GM21737 (cell line): ENCODE results near the gene TMC3.
"Not testable (repeated sequence)": the region's sequence is repeated elsewhere in the genome, so short reads cannot be mapped to it uniquely, and the experiment has no call there.

Experiments used
- ATAC-seq: cut with Tn5 transposase; IDR thresholded peaks from one replicate; pipeline ENCODE4 v1.9.1; 2021; ENCODE audit warnings: mild to moderate bottlenecking, moderate library complexity; ENCODE audit not compliant: unreplicated experiment

The TMC3 gene

DNA sequence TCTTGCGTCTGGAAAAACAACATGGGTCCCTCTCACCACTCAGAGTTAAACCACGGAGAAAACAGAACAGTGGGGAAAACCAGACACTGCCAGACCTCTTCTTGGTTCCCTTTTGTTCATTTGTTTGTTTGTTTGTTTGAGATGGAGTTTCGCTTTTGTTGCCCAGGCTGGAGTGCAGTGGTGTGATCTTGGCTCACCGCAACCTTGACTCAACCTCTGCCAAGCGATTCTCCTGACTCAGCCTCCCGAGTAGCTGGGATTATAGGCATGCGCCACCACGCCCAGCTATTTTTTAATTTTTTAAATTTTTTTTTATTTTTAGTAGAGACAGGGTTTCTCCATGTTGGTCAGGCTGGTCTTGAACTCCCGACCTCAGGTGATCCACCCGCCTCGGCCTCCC is 25.3 kb downstream of the TMC3 start:
- ATAC-seq = not testable (repeated sequence)

DNA sequence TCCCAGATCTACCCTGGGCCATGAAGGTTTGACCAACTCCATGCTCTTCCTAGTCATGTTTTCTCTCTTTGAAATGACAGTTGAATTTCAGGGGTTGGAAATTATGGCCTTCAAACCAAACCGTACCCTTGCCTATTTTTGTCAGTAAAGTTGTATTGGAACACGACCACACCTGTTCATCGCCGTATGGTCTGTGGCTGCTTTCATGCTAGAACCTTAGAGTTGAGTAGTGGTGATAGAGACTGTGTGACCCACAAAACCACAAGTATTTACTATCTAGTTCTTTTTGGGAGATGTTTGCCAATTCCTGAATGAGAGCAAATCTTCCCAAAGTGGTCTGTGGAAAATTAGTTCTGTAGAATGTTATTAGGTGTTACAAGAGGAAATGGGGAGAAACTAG is 26.1 kb downstream of the TMC3 start:
- no peak for ATAC-seq

GRCh38 chr15:81346611-81347010 is 27.4 kb downstream of the TMC3 start:
- ATAC-seq = no peak

- ATAC-seq = no peak
Observed at GRCh38 chr15:81343371-81343770, 30.6 kb downstream of the TMC3 start.

DNA sequence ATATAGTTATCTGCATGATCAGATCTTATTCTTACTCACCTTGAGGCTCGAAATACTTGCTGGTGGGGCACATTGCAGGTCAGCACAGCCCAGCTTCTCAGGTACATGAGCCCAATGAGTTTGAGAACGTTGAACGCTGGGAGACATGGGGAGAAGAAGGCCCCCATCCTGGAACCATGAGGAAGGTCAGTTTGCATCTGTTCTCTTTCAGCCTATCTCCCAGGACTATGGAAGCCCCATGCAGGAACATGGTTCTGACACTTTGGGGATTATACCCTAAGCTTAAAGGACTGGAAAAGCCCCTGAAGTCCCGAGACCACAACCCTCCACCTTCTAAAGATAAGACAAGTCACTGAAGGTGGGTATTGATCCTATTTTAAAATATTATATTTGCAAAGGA is 32.7 kb downstream of the TMC3 start:
- ATAC-seq = no peak

- ATAC-seq = no peak
Observed at GRCh38 chr15:81339851-81340250, 34.2 kb downstream of the TMC3 start.

DNA sequence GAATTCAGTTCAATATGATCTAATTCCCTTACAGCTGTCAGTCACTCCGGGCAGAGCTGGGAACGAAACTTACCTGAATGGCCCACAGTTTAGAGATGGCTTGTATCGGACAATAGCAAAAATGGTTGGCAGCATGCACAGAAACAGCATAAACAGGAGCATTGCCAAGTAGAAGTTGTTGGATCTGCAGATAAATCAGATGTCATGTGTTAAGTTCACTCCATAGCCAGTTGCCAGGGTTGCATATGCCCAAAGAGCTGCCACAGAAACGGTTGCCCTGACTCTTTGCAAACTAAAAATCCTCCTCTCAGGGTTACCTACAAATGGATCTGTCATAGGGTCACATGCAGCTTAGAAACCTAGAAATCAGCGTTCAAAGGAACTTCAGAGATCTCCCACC is 34.7 kb downstream of the TMC3 start:
- no peak for ATAC-seq

DNA sequence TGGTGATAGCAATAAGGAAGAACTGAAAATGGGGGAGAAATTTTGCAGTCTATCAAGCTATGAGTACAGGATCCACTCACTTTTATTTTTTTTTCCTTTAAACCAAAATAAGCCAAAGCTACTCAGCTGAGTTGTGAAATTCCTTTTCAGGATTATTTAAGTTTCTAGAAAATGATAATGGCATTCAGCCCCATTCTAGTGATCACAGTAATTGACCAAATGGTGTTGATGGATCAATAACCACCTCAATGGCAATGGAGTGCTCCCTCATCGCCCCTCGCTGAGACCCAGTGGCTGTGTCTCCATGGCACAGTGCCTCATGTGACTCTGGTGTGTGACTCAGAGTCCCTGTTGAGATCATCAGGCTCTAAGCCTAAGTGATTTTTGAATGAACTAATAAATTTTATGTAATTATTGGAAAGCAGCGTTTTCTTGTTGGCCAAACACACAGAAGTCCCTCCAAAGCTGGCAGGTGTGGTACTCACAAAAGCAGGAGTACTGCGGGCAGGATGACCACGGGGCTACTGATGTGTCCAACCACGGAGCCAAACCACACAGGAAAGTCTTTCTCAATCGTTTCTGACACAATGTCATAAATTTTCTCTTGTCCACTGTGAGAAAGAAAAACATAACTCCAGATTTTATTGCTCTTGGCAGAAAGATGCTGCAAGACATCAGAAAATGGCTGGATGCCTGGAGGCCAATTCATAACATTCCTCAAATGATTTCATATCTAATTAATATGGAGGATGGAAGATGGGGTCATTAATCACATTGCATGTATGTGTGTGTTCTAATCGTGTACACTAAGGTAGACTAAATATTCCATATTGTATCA is 35.6 kb downstream of the TMC3 start:
- ATAC-seq = no peak

DNA sequence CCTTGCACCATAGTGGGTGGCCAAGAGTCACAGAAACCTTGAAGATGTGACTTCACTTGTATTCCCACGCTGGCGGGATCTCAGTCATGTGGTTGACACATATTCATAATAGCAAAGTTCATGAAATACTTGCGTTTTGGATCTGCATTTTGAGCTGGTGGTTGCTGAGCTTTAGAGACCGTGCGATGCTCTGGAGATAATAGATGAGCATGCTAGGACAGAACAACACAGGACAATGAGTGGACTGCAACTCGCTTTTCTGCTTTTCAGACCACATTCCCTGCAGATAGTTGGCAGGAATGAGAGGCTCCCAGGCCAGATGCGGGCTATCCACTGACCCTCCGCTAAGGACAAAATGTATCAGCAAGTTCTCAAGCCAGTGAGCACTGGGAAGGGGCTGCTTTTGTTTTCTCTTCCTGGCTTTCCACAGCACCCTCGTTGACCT is 36.3 kb downstream of the TMC3 start:
- ATAC-seq = no peak

GRCh38 chr15:81337241-81337640 is 36.8 kb downstream of the TMC3 start:
- ATAC-seq = no peak

DNA sequence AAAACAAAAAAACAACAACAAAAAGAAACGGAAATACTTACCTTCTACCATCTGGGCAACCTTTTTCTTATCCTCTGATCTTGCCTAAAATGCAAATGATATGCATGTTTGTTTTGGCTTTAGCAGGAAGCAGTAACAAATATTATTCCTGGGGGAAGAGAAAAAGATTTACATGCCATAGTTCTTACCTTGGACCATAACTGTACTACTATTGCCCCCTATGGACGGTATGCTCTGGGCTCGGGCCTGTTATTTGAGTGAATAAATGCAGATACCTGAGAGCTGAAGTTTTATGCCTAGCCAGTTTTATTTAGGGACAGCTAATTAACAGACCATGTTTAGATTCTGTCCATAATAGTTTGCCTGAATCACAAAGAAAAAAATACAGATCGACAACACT is 37.4 kb downstream of the TMC3 start:
- no peak for ATAC-seq

- no peak for ATAC-seq
Observed at GRCh38 chr15:81335631-81336030, 38.4 kb downstream of the TMC3 start.

GRCh38 chr15:81334768-81335435 is 39.1 kb downstream of the TMC3 start:
- ATAC-seq = no peak

GRCh38 chr15:81333363-81333762 is 40.6 kb downstream of the TMC3 start:
- no peak for ATAC-seq

DNA sequence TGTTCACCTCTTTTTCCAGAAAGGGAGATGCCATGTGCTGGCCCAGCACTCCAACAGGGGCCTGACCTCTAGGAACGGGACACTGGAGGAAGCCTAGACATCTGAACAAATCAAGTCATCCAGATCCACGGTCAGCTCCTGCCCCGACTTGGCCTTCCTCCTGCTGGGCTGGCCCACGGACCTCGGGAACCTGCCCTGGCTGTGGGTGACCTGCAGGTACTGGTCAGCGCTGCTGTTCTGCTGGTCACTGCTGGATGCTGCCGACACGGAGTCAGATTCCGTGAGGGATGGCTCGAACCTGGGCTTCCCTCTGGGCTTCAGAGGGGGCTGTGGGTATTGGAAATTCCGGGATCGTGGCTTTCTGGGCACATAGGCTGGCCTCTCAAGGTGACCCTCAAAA is 41.7 kb downstream of the TMC3 start:
- no peak for ATAC-seq

DNA sequence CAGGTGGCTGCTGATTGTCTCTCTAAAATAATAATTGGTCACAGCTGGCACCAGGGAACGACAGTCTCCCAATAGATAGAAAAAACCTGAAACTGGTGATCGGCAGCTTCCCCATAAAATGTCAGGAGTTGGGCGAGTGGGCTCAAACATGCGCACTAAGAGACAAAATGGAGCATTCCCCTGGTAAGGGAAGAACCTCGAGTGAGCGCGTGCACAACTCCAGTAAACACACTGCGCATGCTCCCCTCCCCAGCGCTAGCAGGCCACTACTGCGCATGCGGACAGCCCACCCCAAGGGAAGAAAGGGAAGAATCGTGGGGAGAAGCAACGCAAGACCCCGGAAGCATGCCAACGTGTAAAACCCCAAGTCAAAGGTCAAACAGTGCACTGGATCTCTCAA is 42.4 kb downstream of the TMC3 start:
- no peak for ATAC-seq

DNA sequence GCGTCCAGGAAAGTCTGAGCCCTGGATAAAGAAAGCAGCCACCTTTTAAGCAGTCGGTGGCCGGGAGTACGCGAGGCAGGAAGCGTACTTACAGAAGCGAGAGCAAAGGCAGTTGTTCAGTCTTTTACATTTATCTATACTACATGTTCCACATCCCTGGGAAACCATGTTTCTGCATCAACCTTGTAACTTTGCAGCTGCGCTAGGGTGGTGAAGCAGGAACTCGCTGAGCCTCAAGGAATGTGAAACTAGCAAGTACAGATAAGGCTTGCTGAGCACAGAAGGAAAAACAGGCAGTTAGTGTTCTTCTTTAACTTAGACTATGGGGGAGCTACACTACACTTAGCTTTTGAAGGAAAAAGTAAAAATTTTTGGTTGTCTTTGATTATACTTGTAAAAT is 42.9 kb downstream of the TMC3 start:
- not testable (repeated sequence) for ATAC-seq

DNA sequence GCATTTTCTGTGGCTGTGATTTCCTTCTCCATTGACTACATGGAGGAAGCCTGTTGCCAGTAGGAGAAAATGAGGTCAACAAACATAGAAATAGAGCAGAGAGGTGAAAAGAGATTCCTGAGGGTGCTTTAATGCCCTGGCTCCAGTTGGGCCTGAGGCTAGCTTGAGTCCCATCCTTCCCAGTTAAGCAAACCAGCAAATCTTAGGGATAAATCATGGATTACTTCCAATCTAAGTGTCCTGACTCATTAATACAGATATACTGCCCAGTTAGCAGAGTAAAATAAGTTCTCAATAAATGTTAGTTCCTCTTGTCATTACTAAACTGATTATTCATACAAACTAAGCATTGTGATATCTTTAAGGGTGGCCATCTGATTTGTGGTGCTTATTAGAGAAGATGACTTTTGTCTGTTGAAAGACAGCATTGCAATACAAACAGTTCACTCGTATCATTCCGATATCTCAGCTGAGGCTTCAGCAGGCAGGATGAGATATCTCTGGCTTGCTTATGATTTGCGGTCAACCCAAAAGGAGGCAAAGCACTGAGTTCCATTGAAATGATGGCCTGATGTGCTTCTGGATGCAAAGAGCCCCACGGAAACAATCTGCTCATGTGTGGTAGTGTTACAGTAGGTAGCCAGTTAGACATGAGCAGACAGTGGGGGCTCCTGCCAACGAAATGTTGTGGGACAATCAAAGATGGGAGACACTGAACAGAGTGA is 43.5 kb downstream of the TMC3 start:
- ATAC-seq = no peak

DNA sequence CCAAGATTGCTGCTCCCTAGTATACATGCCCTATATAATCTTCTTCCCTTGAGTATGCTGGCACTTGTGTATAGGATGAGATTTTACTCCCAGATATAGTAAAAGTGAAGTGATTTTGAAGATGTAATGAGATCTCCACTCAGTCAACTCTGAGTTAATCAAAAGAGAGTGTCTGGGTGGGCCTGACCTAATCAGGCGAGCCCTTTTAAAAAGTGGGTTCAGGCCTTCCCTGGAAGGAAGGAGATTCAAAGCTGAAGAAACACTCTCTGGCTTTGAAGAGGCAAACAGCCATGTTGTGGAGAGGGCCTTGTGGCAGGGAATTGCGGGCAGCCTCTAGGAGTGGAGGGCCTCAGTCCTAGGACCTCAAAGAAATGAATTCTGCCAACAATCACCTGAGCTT is 44.6 kb downstream of the TMC3 start:
- ATAC-seq = no peak

GRCh38 chr15:81327516-81327915 is 46.5 kb downstream of the TMC3 start:
- no peak for ATAC-seq

DNA sequence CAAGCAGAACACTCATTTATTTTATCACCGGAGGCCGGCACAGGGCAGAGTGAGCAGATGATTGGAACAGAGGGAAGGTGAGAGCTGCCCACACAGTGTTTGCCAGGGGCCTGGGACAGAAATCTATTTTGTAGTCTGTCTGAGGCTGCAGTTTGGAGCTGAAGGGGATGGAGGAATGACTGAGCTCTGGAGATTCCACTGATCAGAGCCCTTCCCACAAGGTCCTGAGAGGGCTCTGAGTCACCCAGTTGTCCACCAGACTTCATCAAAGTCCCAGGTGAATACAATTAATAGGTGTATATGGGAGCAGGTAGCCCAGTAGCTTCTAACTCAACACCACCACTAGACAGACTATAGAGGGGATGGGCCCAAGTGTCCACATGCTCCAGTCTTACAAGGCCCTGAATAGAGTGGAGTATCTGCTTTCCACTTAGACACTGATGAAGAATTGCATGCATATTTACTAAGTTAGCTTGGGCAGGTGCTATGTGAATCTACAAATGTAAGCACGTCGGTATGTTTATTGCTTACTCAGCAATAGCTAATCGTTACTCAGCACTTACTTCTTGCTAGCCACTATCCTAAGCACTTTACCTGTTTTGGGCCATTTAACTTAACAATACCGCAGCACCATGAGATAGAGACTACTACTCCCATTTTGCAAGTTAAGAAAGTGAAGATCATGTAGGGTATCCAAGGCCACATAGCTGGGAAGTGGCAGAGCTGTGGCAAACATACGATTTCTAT is 47.4 kb downstream of the TMC3 start:
- no peak for ATAC-seq
